ENCODE data around the gene RHOT2. TPM values are rescaled to one million over a fixed set of nuclear protein-coding genes. Genes with fewer than 3 reads are reported as not detected.
A peak's percentile ranks its signal among the peaks of the same experiment; 100 is the strongest.

The RHOT2 gene
- total and polyA plus RNA-seq, 2 experiments from 2014 or later: 129 to 163 TPM

DNA sequence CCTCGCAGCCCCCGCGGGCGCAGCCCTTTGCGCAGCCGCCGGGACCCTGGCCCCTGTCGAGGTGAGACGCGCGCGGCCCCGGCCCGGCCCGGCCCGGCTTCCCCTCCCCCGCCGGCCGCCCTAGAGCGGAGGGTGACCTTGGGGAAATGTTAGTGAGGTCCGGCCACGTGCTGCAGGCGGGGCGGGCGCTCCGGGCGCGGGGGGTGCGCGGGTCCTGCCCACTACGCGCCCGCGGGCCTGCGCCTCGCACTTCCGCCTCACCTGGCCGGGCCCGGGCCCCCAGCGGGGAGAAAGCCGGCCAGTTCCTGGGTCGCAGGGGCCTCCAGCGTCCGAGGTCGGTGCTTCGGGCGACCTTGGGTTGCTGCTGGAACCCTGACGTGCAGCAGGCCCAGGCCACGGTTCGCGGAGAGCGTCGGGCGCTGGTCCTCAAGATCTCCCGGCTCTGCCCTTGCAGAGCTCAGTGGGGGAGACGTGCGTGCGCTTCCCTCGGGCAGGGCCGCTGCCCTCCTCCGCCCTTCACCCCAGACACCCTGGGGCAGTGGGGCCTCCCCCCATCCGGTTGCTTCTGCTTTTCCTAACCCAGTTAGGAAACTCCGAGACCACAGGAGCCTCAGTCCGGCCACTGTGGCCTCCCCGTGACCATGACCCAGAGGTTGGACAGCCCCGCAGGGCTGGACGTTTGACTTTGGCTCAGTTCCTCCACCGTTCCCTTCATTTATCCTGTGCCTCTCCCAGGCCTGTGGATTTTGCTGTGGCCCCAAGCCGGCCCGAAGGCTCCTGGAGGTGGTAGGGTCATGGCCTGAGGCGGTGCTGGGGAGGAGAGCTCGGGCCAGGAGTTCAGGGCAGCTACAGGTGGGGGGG lies 25.5 kb upstream of the RHOT2 start (continued):
- TF ChIP-seq CTCF (conservative IDR thresholded peaks at IDR 0.05; ENCODE audit: low read depth in 2 of 2) (no peak), ZNF114 (CRISPR knock-in tag; IDR thresholded peaks at IDR 0.05) (no peak), ZNF331 (CRISPR knock-in tag; IDR thresholded peaks at IDR 0.05; ENCODE audit: low read depth) (no peak), CREB1 (CRISPR knock-in tag; IDR thresholded peaks at IDR 0.05; ENCODE audit: low read depth) (no peak), EZH2 (IDR thresholded peaks at IDR 0.05; ENCODE audit: low read depth, unreplicated experiment) (no peak), JUNB (IDR thresholded peaks at IDR 0.05; ENCODE audit: unreplicated experiment) (no peak), STAT1 (IDR thresholded peaks at IDR 0.05; ENCODE audit: unreplicated experiment) (no peak), NANOG (IDR thresholded peaks at IDR 0.05; ENCODE audit: borderline replicate concordance) (no peak)
- TF ChIP-seq, protein P1, sequence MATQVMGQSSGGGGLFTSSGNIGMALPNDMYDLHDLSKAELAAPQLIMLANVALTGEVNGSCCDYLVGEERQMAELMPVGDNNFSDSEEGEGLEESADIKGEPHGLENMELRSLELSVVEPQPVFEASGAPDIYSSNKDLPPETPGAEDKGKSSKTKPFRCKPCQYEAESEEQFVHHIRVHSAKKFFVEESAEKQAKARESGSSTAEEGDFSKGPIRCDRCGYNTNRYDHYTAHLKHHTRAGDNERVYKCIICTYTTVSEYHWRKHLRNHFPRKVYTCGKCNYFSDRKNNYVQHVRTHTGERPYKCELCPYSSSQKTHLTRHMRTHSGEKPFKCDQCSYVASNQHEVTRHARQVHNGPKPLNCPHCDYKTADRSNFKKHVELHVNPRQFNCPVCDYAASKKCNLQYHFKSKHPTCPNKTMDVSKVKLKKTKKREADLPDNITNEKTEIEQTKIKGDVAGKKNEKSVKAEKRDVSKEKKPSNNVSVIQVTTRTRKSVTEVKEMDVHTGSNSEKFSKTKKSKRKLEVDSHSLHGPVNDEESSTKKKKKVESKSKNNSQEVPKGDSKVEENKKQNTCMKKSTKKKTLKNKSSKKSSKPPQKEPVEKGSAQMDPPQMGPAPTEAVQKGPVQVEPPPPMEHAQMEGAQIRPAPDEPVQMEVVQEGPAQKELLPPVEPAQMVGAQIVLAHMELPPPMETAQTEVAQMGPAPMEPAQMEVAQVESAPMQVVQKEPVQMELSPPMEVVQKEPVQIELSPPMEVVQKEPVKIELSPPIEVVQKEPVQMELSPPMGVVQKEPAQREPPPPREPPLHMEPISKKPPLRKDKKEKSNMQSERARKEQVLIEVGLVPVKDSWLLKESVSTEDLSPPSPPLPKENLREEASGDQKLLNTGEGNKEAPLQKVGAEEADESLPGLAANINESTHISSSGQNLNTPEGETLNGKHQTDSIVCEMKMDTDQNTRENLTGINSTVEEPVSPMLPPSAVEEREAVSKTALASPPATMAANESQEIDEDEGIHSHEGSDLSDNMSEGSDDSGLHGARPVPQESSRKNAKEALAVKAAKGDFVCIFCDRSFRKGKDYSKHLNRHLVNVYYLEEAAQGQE (IDR thresholded peaks at IDR 0.05; ENCODE audit: unreplicated experiment): no peak

GRCh38 chr16:643050-643368 lies 24.9 kb upstream of the RHOT2 start:
- Histone ChIP-seq H3K79me2 (replicated peaks; ENCODE audit: insufficient read depth) (peaks cover 17% of the 10 kb centered on the region; the same call in 1 of the 2 replicates), H3K36me3 (ENCODE audit: insufficient read depth) (no peaks in the 10 kb centered on the region), H3K4me3 (peak overlapping the region; percentile 74), H2AFZ (no peak overlapping the region), H3F3A (replicated peaks; ENCODE audit: low read depth) (0 out of 2 replicates have a peak, but pooled peaks cover 4% of the 10 kb centered on the region), H3K9me2 (ENCODE audit: insufficient read depth) (no peaks in the 10 kb centered on the region), H4K20me1 (replicated peaks; ENCODE audit: insufficient read depth) (no peaks in the 10 kb centered on the region; the same call in 1 of the 2 replicates), H3K27me3 (ENCODE audit: insufficient read depth) (no peaks in the 10 kb centered on the region), H3K27ac (ENCODE audit: low read depth) (no peak overlapping the region), H3K4me2 (peak overlapping the region; percentile 80), H3K4me1 (ENCODE audit: insufficient read depth) (peaks cover 16% of the 10 kb centered on the region)
- DNase-seq (ENCODE audit: low spot score) (no peak), ATAC-seq (no peak)
- peaks cover 16% of the 10 kb centered on the region; the same call in 2 of the 3 replicates for H3K4me1 Mint-ChIP-seq
- H3K27me3 Mint-ChIP-seq (ENCODE audit: insufficient read depth, low read depth, poor library complexity): peaks cover 5% of the 10 kb centered on the region
- no peak overlapping the region for H3K27ac Mint-ChIP-seq
- H3K36me3 Mint-ChIP-seq (ENCODE audit: low read depth): no peaks in the 10 kb centered on the region
- no peaks in the 10 kb centered on the region for H3K9me3 Mint-ChIP-seq
- peak overlapping the region; percentile 75 for H3K4me3 Mint-ChIP-seq
- TF ChIP-seq POLR2AphosphoS5 (IDR thresholded peaks at IDR 0.05; ENCODE audit: low read depth): no peak
- no peak for TF ChIP-seq JUNB (IDR thresholded peaks at IDR 0.05; ENCODE audit: unreplicated experiment)
- no peak for TF ChIP-seq EZH2phosphoT487 (IDR thresholded peaks at IDR 0.05; ENCODE audit: unreplicated experiment)
- no peak for TF ChIP-seq EZH2 (IDR thresholded peaks at IDR 0.05; ENCODE audit: low read depth, unreplicated experiment)
- no peak for TF ChIP-seq NANOG (IDR thresholded peaks at IDR 0.05; ENCODE audit: borderline replicate concordance)
- no peak for TF ChIP-seq ZNF331 (CRISPR knock-in tag; IDR thresholded peaks at IDR 0.05; ENCODE audit: low read depth)
- TF ChIP-seq, protein P2, sequence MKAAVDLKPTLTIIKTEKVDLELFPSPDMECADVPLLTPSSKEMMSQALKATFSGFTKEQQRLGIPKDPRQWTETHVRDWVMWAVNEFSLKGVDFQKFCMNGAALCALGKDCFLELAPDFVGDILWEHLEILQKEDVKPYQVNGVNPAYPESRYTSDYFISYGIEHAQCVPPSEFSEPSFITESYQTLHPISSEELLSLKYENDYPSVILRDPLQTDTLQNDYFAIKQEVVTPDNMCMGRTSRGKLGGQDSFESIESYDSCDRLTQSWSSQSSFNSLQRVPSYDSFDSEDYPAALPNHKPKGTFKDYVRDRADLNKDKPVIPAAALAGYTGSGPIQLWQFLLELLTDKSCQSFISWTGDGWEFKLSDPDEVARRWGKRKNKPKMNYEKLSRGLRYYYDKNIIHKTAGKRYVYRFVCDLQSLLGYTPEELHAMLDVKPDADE (IDR thresholded peaks at IDR 0.05): no peak
